Measurements from ENCODE around the gene BFSP2. TPM values are rescaled to one million over a fixed set of nuclear protein-coding genes. Genes with fewer than 3 reads are reported as not detected.
"Not testable (repeated sequence)": the region's sequence is repeated elsewhere in the genome, so short reads cannot be mapped to it uniquely, and the experiment has no call there.

BFSP2 gene
- total RNA-seq, 1 donor from 2014 or later, result not detected

GRCh38 chr3:133477487-133477886 is 77.6 kb downstream of the BFSP2 start:
- DNase-seq (ENCODE audit: low spot score), result no peak

DNA sequence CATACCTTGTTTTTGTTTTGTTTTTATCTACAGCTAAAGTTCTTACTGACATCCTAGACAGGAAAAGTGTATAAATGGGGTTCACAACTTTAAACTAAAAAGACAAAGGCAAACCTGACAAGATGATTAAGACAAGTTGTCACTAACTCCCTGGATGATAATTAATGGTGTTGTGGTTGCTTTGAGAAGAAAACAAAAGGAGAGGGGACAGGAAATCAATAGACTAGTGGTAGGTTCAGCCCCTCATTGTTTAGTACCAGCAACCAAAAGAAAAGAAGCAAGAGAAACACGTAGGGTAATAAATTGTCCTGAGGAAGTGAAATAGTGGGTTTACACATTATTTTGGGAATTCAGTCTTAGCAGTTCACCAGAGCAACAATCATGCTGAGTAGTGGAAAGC is 78.8 kb downstream of the BFSP2 start:
- DNase-seq (ENCODE audit: low spot score), result no peak

DNA sequence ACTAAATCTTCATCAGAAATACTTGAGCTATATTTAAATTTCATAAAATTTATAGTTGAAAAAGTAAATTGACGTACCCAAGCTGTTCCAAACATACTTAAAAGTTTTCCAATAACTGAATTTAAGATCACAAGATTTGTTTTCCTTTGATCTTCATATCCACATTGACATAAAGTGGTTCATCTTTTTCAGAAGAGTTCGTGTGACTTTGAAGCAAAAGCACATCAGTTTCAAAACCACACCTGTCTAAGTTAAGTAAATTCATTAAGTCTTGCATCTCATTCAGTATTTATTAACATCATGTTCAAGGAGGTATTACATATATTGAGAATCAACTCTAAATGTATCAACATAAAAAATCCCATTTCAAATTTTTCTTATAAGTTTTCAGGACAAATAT is 79.5 kb downstream of the BFSP2 start:
- no peak for DNase-seq (ENCODE audit: low spot score)

- DNase-seq (ENCODE audit: low spot score), result no peak
Observed at GRCh38 chr3:133479895-133480669, 80.2 kb downstream of the BFSP2 start.

DNA sequence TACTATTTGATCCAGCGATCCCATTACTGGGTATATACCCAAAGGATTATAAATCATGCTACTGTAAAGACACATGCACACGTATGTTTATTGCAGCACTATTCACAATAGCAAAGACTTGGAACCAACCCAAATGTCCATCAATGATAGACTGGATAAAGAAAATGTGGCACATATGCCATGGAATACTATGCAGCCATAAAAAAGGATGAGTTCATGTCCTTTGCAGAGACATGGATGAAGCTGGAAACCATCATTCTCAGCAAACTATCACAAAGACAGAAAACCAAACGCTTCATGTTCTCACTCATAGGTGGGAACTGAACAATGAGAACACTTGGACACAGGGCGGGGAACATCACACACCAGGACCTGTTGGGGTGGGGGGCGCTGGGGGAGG is 82.6 kb downstream of the BFSP2 start:
- not testable (repeated sequence) for DNase-seq (ENCODE audit: low spot score)

DNA sequence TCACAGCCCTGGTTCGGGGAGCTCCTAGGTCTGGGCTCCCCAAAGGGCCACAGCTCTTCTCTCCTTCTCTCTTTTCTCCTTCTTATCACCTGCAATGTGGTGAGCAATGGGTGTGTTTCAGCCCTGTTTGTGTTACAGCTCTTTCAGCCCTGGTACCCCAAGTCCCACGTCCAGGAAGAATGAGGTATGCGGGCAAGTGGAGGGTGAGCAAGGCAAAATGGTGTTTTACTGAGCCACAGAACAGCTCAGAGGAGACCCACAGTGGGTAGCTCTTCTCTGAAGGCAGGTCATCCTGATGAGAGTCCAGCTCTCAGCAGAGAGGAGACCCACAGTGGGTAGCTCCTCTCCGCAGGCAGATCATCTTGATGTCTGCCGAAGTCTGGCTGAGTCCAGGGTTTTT is 86.8 kb downstream of the BFSP2 start:
- DNase-seq (ENCODE audit: low spot score), result no peak

- DNase-seq (ENCODE audit: low spot score), result no peak
Observed at GRCh38 chr3:133487204-133487603, 87.3 kb downstream of the BFSP2 start.

GRCh38 chr3:133487920-133488540 is 88.2 kb downstream of the BFSP2 start:
- no peak for DNase-seq (ENCODE audit: low spot score)

DNA sequence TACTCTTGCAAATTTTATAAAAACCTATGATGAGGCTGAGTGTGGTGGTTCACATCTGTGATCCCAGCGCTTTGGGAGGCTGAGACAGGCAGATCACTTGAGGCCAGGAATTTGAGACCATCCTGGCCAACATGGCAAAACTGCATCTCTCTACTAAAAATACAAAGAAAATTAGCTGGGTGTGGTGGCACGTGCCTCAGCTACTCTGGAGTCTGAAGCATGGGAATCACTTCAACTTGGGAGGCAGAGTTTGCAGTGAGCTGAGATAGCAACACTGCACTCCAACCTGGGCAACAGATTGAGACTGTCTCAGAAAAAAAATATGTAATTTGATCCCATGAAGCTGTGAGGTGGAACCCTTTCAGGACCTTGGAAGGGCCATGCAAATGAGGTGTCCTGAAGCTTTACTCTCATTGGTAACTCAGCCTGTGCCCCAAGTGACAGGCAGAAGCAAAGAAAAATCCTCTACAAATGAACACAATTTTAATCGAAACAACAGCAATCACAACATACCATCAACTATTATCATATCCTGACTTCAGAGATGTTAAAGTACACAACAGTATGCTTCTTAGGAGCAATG is 89.0 kb downstream of the BFSP2 start:
- no peak for DNase-seq (ENCODE audit: low spot score)

GRCh38 chr3:133489466-133490085 is 89.7 kb downstream of the BFSP2 start:
- DNase-seq (ENCODE audit: low spot score), result no peak

DNA sequence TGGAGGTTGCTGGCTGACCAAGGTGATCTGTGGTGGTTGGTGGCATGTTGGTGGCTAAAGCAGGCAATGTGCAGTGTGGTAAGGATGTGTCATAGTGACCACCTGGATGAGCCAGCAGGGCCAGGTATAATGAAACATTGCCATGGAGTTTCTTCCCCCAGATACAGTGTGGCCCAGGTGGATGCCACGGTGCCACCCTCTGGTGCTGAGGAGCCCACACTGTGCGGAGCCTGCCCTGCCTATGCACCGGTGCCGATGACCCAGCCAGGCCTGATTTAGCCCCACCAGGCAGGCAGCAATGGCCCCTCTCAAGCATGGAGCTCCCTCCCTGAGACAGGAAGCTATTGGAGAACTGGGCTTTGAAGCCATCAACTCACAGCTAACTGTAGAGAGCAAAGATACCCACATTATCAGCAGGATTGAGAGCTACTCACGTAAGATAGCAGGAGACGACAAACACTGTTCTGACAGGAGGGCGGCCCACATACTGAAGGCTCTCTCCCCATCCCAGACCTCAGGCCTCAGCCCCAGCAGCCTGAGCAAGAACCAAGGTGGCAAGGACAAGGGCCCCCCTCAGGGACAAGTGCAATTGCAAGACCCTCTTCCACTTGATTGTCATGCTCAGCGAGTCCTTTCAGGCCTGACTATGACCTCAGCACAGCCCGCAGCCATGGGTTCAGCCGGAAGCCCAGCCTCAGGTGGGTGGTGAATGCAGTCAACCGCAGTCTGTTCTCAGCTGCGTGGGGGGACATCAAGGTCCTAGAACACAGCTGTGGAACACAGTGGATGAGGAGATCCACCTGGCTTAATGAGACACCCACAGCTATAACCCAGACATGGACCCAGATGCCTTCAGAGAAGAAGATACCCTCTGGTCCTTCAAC is 90.9 kb downstream of the BFSP2 start:
- no peak for DNase-seq (ENCODE audit: low spot score)

- DNase-seq (ENCODE audit: low spot score), result no peak
Observed at GRCh38 chr3:133491481-133492059, 91.7 kb downstream of the BFSP2 start.

DNA sequence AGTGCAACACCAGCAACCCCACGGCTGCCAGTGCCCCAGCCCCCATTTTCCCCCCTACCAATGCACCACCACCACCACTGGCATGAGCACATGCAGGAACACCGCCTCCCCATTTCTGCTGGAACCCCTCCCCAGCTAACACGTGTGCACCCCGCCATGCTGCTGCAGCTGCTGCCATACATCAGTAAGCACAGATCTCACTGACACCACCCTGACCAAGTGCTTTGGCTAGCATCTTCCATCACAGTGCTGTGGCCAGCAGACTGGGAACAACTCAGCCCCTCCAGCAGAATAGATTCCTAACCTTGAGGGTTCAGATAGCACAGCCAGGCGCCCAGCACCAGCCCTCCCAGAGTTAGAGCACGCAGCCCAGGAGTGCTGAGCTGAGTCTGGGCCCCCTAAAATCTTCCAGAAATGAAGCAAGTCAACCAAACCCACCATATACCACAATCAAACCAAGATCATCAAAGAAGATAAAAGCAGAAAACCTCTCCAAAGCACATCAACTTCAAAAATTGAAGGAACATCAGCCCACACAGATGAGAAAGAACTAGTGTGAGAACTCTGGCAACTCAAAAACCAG is 92.4 kb downstream of the BFSP2 start:
- no peak for DNase-seq (ENCODE audit: low spot score)

DNA sequence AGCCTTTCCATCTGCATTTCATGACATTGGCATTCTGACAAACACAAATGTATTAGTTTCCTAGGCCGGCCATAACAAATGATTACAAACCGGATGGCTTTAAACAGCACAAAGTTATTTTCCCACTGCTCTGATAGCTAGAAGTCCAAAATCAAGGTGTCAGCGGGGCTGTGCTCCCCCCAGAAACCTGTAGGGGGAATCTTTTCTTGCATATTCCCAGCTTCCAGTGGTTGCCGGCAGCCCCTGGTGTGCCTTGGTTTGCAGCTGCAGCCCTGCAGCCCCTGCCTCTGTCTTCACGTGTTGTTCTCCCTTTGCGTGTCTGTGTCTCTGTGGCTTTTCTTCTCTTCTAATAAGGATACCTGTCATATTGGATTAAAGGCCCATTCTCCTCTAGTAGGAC is 94.6 kb downstream of the BFSP2 start:
- DNase-seq (ENCODE audit: low spot score), result no peak

DNA sequence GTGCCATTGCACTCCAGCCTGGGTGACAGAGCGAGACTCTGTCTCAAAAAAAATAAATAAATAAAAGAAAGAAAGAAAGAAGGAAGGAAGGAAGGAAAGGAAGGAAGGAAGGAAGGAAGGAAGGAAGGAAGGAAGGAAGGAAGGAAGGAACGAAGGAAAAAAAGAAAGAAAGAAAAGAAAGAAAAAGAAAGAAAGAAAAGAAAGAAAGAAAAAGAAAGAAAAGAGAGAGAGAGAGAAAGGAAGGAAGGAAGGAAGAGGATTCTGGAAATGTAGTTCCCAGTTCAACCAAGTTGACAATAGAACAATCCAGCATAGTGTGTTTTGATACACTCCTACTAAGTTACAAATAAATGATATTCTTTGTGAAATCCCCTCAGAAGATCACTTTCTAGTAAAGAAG is 102.7 kb downstream of the BFSP2 start:
- not testable (repeated sequence) for DNase-seq (ENCODE audit: low spot score)

DNA sequence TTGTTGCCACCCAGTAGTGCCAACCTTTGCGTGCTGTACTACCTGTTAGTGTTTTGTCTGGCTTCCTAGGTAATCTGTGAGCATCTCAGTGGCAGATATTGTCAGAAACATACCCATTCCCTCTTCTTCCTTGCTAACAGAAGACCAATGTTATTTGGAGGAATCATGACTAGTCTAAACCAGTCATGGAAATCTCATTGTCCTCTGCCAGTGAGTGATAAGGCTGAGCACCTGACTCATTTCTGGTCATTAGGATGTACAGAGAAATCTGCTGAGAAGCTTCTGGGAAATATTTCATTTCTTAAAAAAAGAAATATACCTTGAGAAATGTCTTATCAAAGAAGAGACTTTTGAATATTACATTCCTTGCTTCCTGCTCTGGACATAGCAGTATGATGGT is 103.6 kb downstream of the BFSP2 start:
- DNase-seq (ENCODE audit: low spot score), result no peak

DNA sequence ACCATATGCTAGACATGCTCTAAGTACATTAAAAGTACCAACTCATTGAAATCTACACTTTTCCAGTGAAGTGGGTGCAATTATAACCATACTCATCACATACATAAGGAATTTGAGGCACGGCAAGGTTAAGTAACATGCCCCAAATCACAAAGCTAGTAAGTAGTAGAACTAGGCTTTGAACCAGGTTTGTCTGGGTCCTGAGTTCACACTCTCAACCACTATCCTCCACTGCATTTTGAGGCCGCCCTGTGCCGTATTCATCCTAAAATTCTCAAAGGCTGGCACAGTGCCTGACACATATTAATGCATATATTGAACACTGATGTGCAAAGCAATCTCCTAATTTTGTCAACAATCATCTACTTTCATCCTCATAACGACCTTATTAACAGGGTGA is 104.9 kb downstream of the BFSP2 start:
- DNase-seq (ENCODE audit: low spot score), result no peak

GRCh38 chr3:133505813-133506212 is 106.0 kb downstream of the BFSP2 start:
- DNase-seq (ENCODE audit: low spot score), result no peak

DNA sequence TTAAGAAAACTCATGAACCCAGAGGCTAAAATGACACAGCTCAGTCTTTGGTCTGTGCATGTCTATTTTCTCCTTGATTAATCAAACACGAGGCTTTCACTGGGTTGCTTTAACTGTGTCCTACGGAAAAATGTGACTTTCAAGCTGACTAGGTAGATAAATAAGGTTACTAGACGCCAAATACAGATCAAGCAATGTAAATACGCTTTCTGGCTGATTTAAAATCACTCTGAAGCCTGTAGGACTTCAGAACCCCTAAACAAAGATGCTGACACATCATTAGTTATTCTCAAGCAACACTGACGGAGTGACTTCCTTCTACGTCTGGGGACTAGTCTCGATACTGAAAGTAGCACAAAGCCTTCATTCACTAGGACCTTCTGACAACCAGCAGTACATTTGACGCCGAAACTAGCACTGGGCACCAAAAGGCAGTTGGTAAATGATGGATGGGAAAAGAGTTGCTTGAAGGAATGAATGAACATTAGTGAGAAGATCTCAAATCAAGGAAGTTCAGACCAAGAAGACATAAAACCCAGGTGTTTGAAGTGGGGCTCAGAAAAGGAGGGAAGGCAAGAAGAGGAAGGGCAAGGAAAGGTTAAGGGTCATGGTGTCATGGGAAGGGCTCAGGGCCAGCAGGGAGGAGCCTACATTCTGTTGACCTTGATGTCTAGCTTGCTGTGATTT is 106.5 kb downstream of the BFSP2 start:
- DNase-seq (ENCODE audit: low spot score), result no peak

GRCh38 chr3:133509488-133509887 is 109.6 kb downstream of the BFSP2 start:
- no peak for DNase-seq (ENCODE audit: low spot score)

Data from mesenteric fat pad (tissue), 1 donor.